ENCODE measurements around the gene PAK4. TPM values are rescaled to one million over a fixed set of nuclear protein-coding genes. Genes with fewer than 3 reads are reported as not detected.
"Not testable (repeated sequence)": the region's sequence is repeated elsewhere in the genome, so short reads cannot be mapped to it uniquely, and the experiment has no call there.

PAK4 gene
- total RNA-seq, 1 experiment from 2014 or later = 90.1 TPM

GRCh38 chr19:39212375-39212742, 86.8 kb downstream of the PAK4 start (continued):
- TF ChIP-seq, protein P1, sequence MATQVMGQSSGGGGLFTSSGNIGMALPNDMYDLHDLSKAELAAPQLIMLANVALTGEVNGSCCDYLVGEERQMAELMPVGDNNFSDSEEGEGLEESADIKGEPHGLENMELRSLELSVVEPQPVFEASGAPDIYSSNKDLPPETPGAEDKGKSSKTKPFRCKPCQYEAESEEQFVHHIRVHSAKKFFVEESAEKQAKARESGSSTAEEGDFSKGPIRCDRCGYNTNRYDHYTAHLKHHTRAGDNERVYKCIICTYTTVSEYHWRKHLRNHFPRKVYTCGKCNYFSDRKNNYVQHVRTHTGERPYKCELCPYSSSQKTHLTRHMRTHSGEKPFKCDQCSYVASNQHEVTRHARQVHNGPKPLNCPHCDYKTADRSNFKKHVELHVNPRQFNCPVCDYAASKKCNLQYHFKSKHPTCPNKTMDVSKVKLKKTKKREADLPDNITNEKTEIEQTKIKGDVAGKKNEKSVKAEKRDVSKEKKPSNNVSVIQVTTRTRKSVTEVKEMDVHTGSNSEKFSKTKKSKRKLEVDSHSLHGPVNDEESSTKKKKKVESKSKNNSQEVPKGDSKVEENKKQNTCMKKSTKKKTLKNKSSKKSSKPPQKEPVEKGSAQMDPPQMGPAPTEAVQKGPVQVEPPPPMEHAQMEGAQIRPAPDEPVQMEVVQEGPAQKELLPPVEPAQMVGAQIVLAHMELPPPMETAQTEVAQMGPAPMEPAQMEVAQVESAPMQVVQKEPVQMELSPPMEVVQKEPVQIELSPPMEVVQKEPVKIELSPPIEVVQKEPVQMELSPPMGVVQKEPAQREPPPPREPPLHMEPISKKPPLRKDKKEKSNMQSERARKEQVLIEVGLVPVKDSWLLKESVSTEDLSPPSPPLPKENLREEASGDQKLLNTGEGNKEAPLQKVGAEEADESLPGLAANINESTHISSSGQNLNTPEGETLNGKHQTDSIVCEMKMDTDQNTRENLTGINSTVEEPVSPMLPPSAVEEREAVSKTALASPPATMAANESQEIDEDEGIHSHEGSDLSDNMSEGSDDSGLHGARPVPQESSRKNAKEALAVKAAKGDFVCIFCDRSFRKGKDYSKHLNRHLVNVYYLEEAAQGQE (IDR thresholded peaks at IDR 0.05; ENCODE audit: low read depth) = no peak
- TF ChIP-seq ZNF274 (IDR thresholded peaks at IDR 0.05; ENCODE audit: low read depth, low read length) = no peak
- no peak for TF ChIP-seq ZFX (IDR thresholded peaks at IDR 0.05)
- no peak for TF ChIP-seq SIN3A (IDR thresholded peaks at IDR 0.05; ENCODE audit: low read depth)
- no peak for TF ChIP-seq ELF1 (IDR thresholded peaks at IDR 0.05; ENCODE audit: borderline replicate concordance, low read depth)
- TF ChIP-seq, protein P2, sequence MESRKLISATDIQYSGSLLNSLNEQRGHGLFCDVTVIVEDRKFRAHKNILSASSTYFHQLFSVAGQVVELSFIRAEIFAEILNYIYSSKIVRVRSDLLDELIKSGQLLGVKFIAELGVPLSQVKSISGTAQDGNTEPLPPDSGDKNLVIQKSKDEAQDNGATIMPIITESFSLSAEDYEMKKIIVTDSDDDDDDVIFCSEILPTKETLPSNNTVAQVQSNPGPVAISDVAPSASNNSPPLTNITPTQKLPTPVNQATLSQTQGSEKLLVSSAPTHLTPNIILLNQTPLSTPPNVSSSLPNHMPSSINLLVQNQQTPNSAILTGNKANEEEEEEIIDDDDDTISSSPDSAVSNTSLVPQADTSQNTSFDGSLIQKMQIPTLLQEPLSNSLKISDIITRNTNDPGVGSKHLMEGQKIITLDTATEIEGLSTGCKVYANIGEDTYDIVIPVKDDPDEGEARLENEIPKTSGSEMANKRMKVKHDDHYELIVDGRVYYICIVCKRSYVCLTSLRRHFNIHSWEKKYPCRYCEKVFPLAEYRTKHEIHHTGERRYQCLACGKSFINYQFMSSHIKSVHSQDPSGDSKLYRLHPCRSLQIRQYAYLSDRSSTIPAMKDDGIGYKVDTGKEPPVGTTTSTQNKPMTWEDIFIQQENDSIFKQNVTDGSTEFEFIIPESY (IDR thresholded peaks at IDR 0.05; ENCODE audit: extremely low read depth, insufficient replicate concordance, low read length) = no peak

DNA sequence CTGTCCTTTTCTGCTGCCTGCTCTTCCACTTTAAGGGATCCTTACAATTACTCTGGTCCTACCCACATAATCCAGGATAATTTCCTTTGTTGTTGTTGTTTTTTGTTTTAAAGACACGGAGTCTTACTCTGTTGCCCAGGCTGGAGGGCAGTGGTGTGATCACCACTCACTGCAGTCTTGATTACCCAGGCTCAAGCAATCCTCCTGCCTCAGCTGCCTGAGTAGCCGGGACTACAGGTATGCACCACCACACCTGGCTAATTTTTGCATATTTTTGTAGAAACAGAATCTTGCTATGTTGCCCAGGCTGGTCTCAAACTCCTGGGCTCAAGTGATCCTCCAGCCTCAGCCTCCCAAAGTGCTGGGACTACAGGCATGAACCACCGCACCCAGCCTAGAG, 89.7 kb downstream of the PAK4 start:
- H3K27ac ChIP-seq (ENCODE audit: low read depth, low read length); H3K9ac ChIP-seq (ENCODE audit: low read length); H3K36me3 ChIP-seq (ENCODE audit: control insufficient read depth in 1 of 2, insufficient read depth in 2 of 2, low read length in 2 of 2); ATAC-seq; POLR2A ChIA-PET; RAD21 ChIA-PET (ENCODE audit: low non-redundant PET in 1 of 2, low total read pairs in 2 of 2, uncharacterized antibody in 2 of 2, unreplicated experiment in 2 of 2); H3K9me2 ChIP-seq (ENCODE audit: insufficient read depth); BruUV-seq (replicated peaks); H2AFZ ChIP-seq (ENCODE audit: low read depth, low read length, poor library complexity, severe bottlenecking); H4K20me1 ChIP-seq (ENCODE audit: insufficient read depth); H3K27me3 ChIP-seq (ENCODE audit: insufficient read depth, low read length); H3K9me3 ChIP-seq (ENCODE audit: control insufficient read depth in 1 of 2, insufficient read depth in 1 of 2, low read depth in 1 of 2, low read length in 2 of 2); DNase-seq (ENCODE audit: low read depth, low spot score); H3K4me3 ChIP-seq (replicated peaks in 1 of 2; ENCODE audit: low read depth in 1 of 2, low read length in 2 of 2); H3K79me2 ChIP-seq (ENCODE audit: insufficient read depth, low read length); H3K4me2 ChIP-seq (ENCODE audit: low read length): not testable (repeated sequence)
- peaks cover 9 to 12% of the 10 kb centered on the region in 2 experiments; a peak in 3 of 4 replicates for H3K4me1 ChIP-seq (ENCODE audit: control insufficient read depth in 1 of 2, insufficient read depth in 2 of 2, low read length in 2 of 2)
- intact Hi-C loops (cut with micrococcal nuclease) = loop anchor here (10.0 kb wide), 1 partner anchor 319 kb away; the partner anchor contains the start of gene EID2B
- CTCF ChIA-PET = interaction anchor here (1.2 kb wide), 1 partner anchor 113 kb away, joined by 3 read pairs; no protein-coding TSS in a partner anchor
